Nephron progenitor cell (in vitro differentiated cells): ENCODE data around the gene TEKT5.

Experiments used
- DNase-seq: peaks from one replicate; pipeline ENCODE4 v3.0.0; 2021
- H3K27ac Mint-ChIP-seq: 2 replicates; pipeline ENCODE4 v1.8.0; 2021; ENCODE audit warnings: mild to moderate bottlenecking, moderate library complexity, mixed read lengths
- H3K27me3 Mint-ChIP-seq: 2 replicates; pipeline ENCODE4 v1.8.0; 2021; ENCODE audit warnings: mild to moderate bottlenecking, low read depth, mixed read lengths; ENCODE audit not compliant: poor library complexity
- H3K36me3 Mint-ChIP-seq: 2 replicates; pipeline ENCODE4 v1.8.0; 2021; ENCODE audit warnings: low read depth, mixed read lengths
- H3K4me1 Mint-ChIP-seq: 2 replicates; pipeline ENCODE4 v1.8.0; 2021; ENCODE audit warnings: mixed read lengths
- H3K4me3 Mint-ChIP-seq: 2 replicates; pipeline ENCODE4 v1.8.0; 2021; ENCODE audit warnings: mild to moderate bottlenecking, moderate library complexity, mixed read lengths
- H3K9me3 Mint-ChIP-seq: 2 replicates; pipeline ENCODE4 v1.8.0; 2021; ENCODE audit warnings: mild to moderate bottlenecking, moderate library complexity, mixed read lengths
- TF ChIP-seq, protein P1 (sequence below): fragments of 200-600 bp; sonication (generic); IDR thresholded peaks from 2 replicates; pipeline ENCODE4 v1.5.0; 2021; ENCODE audit warnings: antibody characterized with exemption

The TEKT5 gene

DNA sequence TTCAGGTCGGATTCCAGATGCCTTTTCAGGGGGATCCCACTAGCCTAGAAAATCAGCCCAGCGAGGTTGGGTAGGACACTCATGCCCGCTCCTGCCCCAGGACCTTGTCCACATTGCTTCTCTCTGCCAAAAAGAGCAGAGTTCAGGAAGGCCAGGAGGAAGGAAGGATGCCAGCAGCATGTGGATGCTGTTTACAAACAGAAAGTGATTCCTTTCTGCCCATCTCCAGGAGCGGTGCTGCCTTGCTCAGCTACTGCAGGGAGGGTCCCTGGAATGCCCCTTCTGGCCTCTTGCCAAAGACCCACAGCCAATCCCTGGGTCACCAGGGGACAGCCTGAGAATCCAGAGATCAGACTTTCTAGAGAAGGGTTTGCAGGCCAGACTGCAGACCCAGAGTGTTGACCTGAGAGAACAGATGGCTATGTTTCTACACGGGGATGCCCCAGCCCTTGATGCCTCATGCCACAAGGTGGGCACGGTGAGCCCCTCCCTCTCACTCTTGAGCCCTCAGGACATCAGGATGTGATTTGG, 82.0 kb downstream of the TEKT5 start:
- TF ChIP-seq, protein P1, sequence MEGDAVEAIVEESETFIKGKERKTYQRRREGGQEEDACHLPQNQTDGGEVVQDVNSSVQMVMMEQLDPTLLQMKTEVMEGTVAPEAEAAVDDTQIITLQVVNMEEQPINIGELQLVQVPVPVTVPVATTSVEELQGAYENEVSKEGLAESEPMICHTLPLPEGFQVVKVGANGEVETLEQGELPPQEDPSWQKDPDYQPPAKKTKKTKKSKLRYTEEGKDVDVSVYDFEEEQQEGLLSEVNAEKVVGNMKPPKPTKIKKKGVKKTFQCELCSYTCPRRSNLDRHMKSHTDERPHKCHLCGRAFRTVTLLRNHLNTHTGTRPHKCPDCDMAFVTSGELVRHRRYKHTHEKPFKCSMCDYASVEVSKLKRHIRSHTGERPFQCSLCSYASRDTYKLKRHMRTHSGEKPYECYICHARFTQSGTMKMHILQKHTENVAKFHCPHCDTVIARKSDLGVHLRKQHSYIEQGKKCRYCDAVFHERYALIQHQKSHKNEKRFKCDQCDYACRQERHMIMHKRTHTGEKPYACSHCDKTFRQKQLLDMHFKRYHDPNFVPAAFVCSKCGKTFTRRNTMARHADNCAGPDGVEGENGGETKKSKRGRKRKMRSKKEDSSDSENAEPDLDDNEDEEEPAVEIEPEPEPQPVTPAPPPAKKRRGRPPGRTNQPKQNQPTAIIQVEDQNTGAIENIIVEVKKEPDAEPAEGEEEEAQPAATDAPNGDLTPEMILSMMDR = no peak
- DNase-seq = no peak

DNA sequence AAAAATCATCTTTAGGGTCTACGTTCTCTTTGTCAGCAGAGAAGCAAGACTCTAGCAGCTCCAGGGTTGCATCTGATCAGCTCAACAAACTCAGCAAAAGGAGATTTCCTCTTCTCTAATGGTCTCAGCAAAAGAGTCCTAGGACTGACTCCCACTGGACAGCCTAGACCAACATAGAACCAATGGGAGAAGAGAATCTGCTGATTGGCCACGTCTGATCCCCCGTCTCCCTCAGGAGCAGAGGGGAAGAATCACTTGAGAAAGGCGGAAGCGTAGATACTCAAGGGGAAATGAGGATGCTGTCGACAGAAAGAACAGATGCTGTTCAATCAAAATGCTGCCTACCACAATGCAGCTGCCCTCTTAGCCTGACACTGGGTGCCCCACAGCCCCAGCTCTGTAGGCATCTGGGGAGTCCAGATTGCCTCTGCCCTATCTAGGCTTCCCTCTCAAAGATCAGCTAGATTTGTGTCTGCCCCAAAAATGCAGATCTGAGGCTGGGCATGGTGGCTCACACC, 82.8 kb downstream of the TEKT5 start:
- Mint-ChIP-seq H3K27ac (no peak overlapping the region), H3K27me3 (peaks cover 15% of the 10 kb centered on the region), H3K4me1 (peaks cover 22% of the 10 kb centered on the region), H3K4me3 (no peak overlapping the region), H3K9me3 (no peaks in the 10 kb centered on the region), H3K36me3 (no peaks in the 10 kb centered on the region)
- DNase-seq = no peak
- TF ChIP-seq, protein P1 = no peak

More for the DNA sequence above, 82.0 kb downstream of the TEKT5 start:
- Mint-ChIP-seq H3K9me3 (no peaks in the 10 kb centered on the region), H3K36me3 (no peaks in the 10 kb centered on the region), H3K4me3 (no peak overlapping the region), H3K4me1 (peaks cover 24% of the 10 kb centered on the region), H3K27me3 (peaks cover 14% of the 10 kb centered on the region), H3K27ac (no peak overlapping the region)

DNA sequence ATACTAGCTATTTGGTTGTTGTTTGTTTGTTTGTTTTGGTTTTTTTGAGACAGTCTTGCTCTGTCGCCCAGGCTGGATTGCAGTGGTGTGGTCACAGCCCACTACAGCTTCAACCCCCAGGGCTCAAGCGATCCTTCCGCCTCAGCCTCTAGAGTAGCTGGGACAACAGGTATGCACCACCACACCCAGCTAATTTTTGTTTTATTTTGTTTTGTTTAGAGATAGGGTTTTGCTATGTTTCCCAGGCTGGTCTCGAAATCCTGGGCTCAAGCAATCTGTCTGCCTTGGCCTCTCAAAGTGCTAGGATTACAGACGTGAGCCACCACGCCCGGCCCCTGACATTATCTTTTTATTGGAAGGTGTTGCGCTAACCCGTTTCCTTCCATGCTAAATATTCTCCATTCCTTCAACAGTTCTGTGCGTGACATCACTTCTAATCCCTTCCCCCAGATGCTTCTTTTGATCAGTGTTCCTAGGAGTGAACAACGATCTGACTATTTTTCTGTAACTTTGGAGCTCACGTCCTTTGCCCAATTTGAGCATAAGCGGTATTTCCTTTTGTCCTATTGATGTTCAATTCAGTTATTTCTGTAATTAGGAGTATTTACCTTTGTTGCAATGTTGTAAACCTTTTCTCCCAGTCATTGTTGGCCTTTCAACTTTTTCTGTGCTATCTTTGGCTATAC, 84.1 kb downstream of the TEKT5 start:
- no peak overlapping the region for H3K27ac Mint-ChIP-seq
- peaks cover 23% of the 10 kb centered on the region for H3K4me1 Mint-ChIP-seq
- no peak for DNase-seq
- H3K9me3 Mint-ChIP-seq = no peaks in the 10 kb centered on the region
- H3K36me3 Mint-ChIP-seq = no peaks in the 10 kb centered on the region
- TF ChIP-seq, protein P1 = no peak
- H3K4me3 Mint-ChIP-seq = no peak overlapping the region
- H3K27me3 Mint-ChIP-seq = peaks cover 20% of the 10 kb centered on the region

DNA sequence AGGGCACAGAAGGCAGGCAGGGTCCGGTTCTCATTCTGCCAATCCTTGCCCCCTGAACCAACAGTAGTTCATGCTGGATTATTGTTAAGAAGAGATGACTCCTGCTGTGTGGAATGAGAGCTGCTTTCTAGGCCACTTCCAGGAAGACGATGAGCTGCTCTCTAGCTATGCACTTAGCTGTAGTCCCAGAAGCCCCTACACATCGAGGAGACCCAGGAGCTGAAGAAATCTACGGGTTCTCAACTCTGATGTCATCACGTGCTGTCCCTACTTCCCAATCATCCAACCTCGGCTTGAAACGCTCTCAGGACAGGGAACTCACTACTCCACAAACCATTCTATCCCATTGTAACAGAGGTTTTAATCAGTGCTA, 85.3 kb downstream of the TEKT5 start:
- TF ChIP-seq, protein P1 = no peak
- H3K27ac Mint-ChIP-seq = no peak overlapping the region
- DNase-seq = no peak
- H3K27me3 Mint-ChIP-seq = peaks cover 20% of the 10 kb centered on the region
- no peak overlapping the region for H3K4me3 Mint-ChIP-seq
- H3K4me1 Mint-ChIP-seq = peaks cover 23% of the 10 kb centered on the region
- no peaks in the 10 kb centered on the region for H3K36me3 Mint-ChIP-seq
- H3K9me3 Mint-ChIP-seq = no peaks in the 10 kb centered on the region

DNA sequence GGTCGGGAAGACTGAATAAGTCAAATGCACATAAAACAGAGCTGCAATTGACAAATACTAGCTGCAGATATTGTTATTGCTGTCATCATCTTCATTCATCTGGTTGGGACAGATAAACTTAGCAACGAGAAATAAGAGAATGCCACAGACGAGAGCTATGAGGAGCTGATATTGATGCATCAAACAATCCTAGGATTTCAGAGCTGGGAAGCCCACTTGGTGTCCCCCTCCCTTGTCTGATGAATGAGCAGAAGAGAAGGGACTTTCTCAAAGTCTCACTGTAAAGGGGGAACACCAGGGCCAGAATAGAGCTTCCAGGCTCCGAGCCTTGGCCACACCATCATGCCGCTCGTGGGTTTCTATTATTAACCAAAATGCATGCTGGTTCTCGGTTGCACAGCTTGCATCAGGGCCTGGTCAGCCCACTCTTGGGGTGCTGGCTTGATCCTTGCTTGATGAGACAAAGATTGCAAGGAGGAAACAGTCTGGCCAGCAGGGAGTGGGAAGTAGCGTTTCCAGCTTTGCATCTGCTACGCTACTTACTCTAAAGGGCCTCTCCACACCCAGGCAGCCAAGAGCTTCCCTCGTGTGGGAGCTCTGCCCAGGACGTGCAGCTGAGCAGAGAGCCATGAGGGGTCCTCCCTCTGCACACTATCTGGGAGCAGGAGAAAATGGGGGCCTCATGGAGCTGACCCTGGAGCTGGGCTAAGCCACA, 85.9 kb downstream of the TEKT5 start:
- TF ChIP-seq, protein P1 = no peak
- Mint-ChIP-seq H3K36me3 (no peaks in the 10 kb centered on the region), H3K9me3 (peaks cover 2% of the 10 kb centered on the region), H3K4me3 (no peak overlapping the region), H3K27me3 (peaks cover 20% of the 10 kb centered on the region), H3K4me1 (peaks cover 23% of the 10 kb centered on the region), H3K27ac (no peak overlapping the region)
- no peak for DNase-seq
